Endodermal cell (in vitro differentiated cells): ENCODE data around the gene SEC16A. TPM values are rescaled to one million over a fixed set of nuclear protein-coding genes. Genes with fewer than 3 reads are reported as not detected.

Source experiments
- DNase-seq: peaks from one replicate; pipeline ENCODE4 v3.0.0-alpha.2; 2017
- H3K27ac ChIP-seq: 2 replicates; pipeline ENCODE4 v1.5.1; 2013; ENCODE audit warnings: mild to moderate bottlenecking, low read depth, low read length, moderate library complexity
- H3K27me3 ChIP-seq: 2 replicates; pipeline ENCODE4 v1.6.1; 2013; ENCODE audit warnings: mild to moderate bottlenecking, low read length, moderate library complexity; ENCODE audit not compliant: insufficient read depth, control insufficient read depth, poor library complexity, severe bottlenecking
- H3K36me3 ChIP-seq: 2 replicates; pipeline ENCODE4 v1.7.0; 2013; ENCODE audit warnings: mild to moderate bottlenecking, low read length, moderate library complexity; ENCODE audit not compliant: control insufficient read depth, insufficient read depth
- H3K4me1 ChIP-seq: one replicate; pipeline ENCODE4 v1.7.0; 2013; ENCODE audit warnings: low read length; ENCODE audit not compliant: control insufficient read depth, insufficient read depth
- H3K4me3 ChIP-seq: 2 replicates; pipeline ENCODE4 v1.5.1; 2013; ENCODE audit warnings: mild to moderate bottlenecking, low read length, moderate library complexity
- H3K9ac ChIP-seq: 2 replicates; pipeline ENCODE4 v1.6.1; 2013; ENCODE audit warnings: mild to moderate bottlenecking, low read length, moderate library complexity; ENCODE audit not compliant: poor library complexity, severe bottlenecking; ENCODE audit errors: extremely low read depth
- H3K9me3 ChIP-seq: 2 replicates; pipeline ENCODE4 v1.6.1; 2013; ENCODE audit warnings: mild to moderate bottlenecking, low read length, moderate library complexity; ENCODE audit not compliant: control insufficient read depth
- H3K27ac Mint-ChIP-seq: 2 replicates; pipeline ENCODE4 v1.8.0; 2020; ENCODE audit warnings: mixed read lengths
- H3K27me3 Mint-ChIP-seq: 2 replicates; pipeline ENCODE4 v1.8.0; 2021; ENCODE audit warnings: mild to moderate bottlenecking, mixed read lengths; ENCODE audit not compliant: insufficient read depth
- H3K36me3 Mint-ChIP-seq: 2 replicates; pipeline ENCODE4 v1.8.0; 2020; ENCODE audit warnings: low read depth, mixed read lengths
- H3K4me1 Mint-ChIP-seq: 2 replicates; pipeline ENCODE4 v1.8.0; 2020; ENCODE audit warnings: mixed read lengths
- H3K4me3 Mint-ChIP-seq: 2 replicates; pipeline ENCODE4 v1.8.0; 2020; ENCODE audit warnings: mild to moderate bottlenecking, moderate library complexity, mixed read lengths
- H3K9me3 Mint-ChIP-seq: 2 replicates; pipeline ENCODE4 v1.8.0; 2020; ENCODE audit warnings: mild to moderate bottlenecking, mixed read lengths
- CTCF ChIP-seq: fragments of 200-600 bp; sonication (generic); conservative IDR thresholded peaks from 2 replicates; pipeline ENCODE4 v1.5.0; 2021; ENCODE audit warnings: antibody characterized with exemption, mild to moderate bottlenecking
- WGBS, 2 experiments: methylation state at CpG; one replicate each; pipeline versions ENCODE4 v1.1.5 to v1.1.7; 2013; ENCODE audit warnings: missing lambda C conversion rate in 2 of 2, mixed read lengths in 1 of 2; ENCODE audit not compliant: insufficient coverage in 1 of 2, insufficient read length in 1 of 2; 5-methylcytosine and 5-hydroxymethylcytosine counted together
- total RNA-seq, 2 donors: library from RNA; stranded (reverse); fragmentation: NEBNext Ultra II Directional in 1 of 2; extraction: Animal tissue kit (Norgen Biotek cat#: 25700) in 1 of 2; gene quantifications; 2 replicates in 1 of 2; 3 replicates in 1 of 2; pipeline ENCODE4 v1.2.1, GENCODE V29; 2021

SEC16A gene
- total RNA-seq, 2 donors from 2014 or later, result 54.6 to 60.7 TPM

GRCh38 chr9:136488247-136489214 lies 5.7 kb upstream of the SEC16A start:
- no peaks in the 10 kb centered on the region for H3K4me1 ChIP-seq
- Mint-ChIP-seq H3K27me3 (peaks cover 28% of the 10 kb centered on the region), H3K4me1 (no peaks in the 10 kb centered on the region), H3K9me3 (no peaks in the 10 kb centered on the region), H3K27ac (no peak overlapping the region), H3K36me3 (no peaks in the 10 kb centered on the region), H3K4me3 (no peak overlapping the region)
- peak; percentile 98 for TF ChIP-seq CTCF
- WGBS, 2 experiments, result 47 to 55% methylated on average over 14 to 22 of the region's 22 CpGs
- peak; percentile 93 for DNase-seq
- H3K4me3 ChIP-seq, result no peak overlapping the region
- H3K27ac ChIP-seq, result no peak overlapping the region
- no peak overlapping the region for H3K9ac ChIP-seq
- H3K9me3 ChIP-seq, result no peaks in the 10 kb centered on the region
- H3K36me3 ChIP-seq, result no peaks in the 10 kb centered on the region
- H3K27me3 ChIP-seq, result peaks cover 22% of the 10 kb centered on the region

GRCh38 chr9:136487672-136488071 lies 4.8 kb upstream of the SEC16A start:
- H3K4me1 ChIP-seq, result no peaks in the 10 kb centered on the region
- H3K27me3 ChIP-seq, result peaks cover 22% of the 10 kb centered on the region
- no peak overlapping the region for H3K4me3 ChIP-seq
- H3K9me3 Mint-ChIP-seq, result no peaks in the 10 kb centered on the region
- WGBS, 2 experiments, result 85 to 90% methylated on average over 3 to 7 of the region's 7 CpGs
- DNase-seq, result no peak
- H3K36me3 ChIP-seq, result no peaks in the 10 kb centered on the region
- no peak overlapping the region for H3K4me3 Mint-ChIP-seq
- TF ChIP-seq CTCF, result no peak
- no peaks in the 10 kb centered on the region for H3K36me3 Mint-ChIP-seq
- H3K9ac ChIP-seq, result no peak overlapping the region
- no peaks in the 10 kb centered on the region for H3K9me3 ChIP-seq
- H3K27ac ChIP-seq, result no peak overlapping the region
- H3K27ac Mint-ChIP-seq, result no peak overlapping the region
- H3K27me3 Mint-ChIP-seq, result peaks cover 28% of the 10 kb centered on the region
- H3K4me1 Mint-ChIP-seq, result no peaks in the 10 kb centered on the region

GRCh38 chr9:136486823-136487620 lies 4.2 kb upstream of the SEC16A start:
- TF ChIP-seq CTCF, result no peak
- no peak for DNase-seq
- Mint-ChIP-seq H3K4me3 (no peak overlapping the region), H3K9me3 (no peaks in the 10 kb centered on the region), H3K27ac (no peak overlapping the region), H3K27me3 (peaks cover 28% of the 10 kb centered on the region), H3K36me3 (no peaks in the 10 kb centered on the region), H3K4me1 (peaks cover 2% of the 10 kb centered on the region)
- 89 to 92% methylated on average over 15 to 18 of the region's 18 CpGs for WGBS, 2 experiments
- no peak overlapping the region for H3K27ac ChIP-seq
- H3K36me3 ChIP-seq, result no peaks in the 10 kb centered on the region
- no peak overlapping the region for H3K9ac ChIP-seq
- no peak overlapping the region for H3K4me3 ChIP-seq
- H3K9me3 ChIP-seq, result no peaks in the 10 kb centered on the region
- H3K4me1 ChIP-seq, result no peaks in the 10 kb centered on the region
- peaks cover 22% of the 10 kb centered on the region for H3K27me3 ChIP-seq
